ENCODE measurements around the gene HIVEP3.

Gene HIVEP3

DNA sequence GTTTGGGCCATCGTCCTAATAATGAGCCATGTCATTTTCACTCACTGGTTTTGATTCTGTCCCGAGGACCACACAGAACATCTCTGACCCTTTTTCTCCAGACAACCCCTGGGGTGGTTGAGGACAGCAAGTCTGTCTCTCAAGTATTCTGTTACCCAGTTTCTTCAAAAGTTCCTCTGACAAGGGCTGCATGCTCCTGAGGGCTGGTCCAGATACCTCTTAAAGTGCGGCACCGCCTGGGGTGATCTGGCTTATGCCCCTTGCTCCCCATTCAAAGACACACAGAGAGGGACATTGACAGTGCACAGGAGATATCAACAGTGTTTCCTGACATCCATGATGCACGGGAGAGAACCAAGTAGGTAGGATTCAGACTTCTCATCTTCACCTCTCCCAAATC is 301.4 kb downstream of the HIVEP3 start:
- no peak overlapping the region for H3K4me3 ChIP-seq (ENCODE audit: low read depth, low read length)
- DNase-seq (ENCODE audit: low read depth): no peak
- TF ChIP-seq POLR2A (IDR thresholded peaks at IDR 0.05; ENCODE audit: extremely low read depth, insufficient read length): no peak

GRCh38 chr1:41616563-41616962 is 302.2 kb downstream of the HIVEP3 start:
- H3K4me3 ChIP-seq (ENCODE audit: low read depth, low read length): no peak overlapping the region
- TF ChIP-seq MYC (IDR thresholded peaks at IDR 0.05; ENCODE audit: low read depth, low read length) (no peak), POLR2A (IDR thresholded peaks at IDR 0.05; ENCODE audit: extremely low read depth, insufficient read length) (no peak)
- TF ChIP-seq, protein P1, sequence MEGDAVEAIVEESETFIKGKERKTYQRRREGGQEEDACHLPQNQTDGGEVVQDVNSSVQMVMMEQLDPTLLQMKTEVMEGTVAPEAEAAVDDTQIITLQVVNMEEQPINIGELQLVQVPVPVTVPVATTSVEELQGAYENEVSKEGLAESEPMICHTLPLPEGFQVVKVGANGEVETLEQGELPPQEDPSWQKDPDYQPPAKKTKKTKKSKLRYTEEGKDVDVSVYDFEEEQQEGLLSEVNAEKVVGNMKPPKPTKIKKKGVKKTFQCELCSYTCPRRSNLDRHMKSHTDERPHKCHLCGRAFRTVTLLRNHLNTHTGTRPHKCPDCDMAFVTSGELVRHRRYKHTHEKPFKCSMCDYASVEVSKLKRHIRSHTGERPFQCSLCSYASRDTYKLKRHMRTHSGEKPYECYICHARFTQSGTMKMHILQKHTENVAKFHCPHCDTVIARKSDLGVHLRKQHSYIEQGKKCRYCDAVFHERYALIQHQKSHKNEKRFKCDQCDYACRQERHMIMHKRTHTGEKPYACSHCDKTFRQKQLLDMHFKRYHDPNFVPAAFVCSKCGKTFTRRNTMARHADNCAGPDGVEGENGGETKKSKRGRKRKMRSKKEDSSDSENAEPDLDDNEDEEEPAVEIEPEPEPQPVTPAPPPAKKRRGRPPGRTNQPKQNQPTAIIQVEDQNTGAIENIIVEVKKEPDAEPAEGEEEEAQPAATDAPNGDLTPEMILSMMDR (IDR thresholded peaks at IDR 0.05; ENCODE audit: low read depth, low read length): no peak
- DNase-seq (ENCODE audit: low read depth): no peak

DNA sequence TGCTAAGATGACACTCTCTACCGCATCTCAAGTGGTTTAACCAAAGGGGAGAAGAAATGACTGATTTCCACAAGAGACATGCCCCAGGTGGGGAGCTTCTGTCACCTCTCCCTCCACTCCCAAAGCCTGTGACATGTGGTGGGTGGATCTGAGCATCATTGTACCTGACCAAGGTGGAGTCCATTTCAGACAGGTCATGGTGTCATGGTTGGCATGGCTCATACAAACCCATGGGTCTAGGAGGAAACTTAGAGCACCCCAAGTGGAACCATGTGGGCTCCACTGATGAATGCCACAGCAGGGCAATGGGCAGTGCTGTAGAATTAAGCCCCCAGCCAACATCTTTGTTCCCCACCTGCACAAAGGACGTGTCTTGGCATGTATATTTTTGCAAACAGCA is 302.7 kb downstream of the HIVEP3 start:
- TF ChIP-seq POLR2A (IDR thresholded peaks at IDR 0.05; ENCODE audit: extremely low read depth, insufficient read length): no peak
- TF ChIP-seq MYC (IDR thresholded peaks at IDR 0.05; ENCODE audit: low read depth, low read length): no peak
- TF ChIP-seq, protein P2, sequence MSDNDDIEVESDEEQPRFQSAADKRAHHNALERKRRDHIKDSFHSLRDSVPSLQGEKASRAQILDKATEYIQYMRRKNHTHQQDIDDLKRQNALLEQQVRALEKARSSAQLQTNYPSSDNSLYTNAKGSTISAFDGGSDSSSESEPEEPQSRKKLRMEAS (IDR thresholded peaks at IDR 0.05; ENCODE audit: low read depth, low read length): no peak
- TF ChIP-seq, protein P1 (IDR thresholded peaks at IDR 0.05; ENCODE audit: low read depth, low read length): no peak
- DNase-seq (ENCODE audit: low read depth): no peak
- no peak overlapping the region for H3K4me3 ChIP-seq (ENCODE audit: low read depth, low read length)

DNA sequence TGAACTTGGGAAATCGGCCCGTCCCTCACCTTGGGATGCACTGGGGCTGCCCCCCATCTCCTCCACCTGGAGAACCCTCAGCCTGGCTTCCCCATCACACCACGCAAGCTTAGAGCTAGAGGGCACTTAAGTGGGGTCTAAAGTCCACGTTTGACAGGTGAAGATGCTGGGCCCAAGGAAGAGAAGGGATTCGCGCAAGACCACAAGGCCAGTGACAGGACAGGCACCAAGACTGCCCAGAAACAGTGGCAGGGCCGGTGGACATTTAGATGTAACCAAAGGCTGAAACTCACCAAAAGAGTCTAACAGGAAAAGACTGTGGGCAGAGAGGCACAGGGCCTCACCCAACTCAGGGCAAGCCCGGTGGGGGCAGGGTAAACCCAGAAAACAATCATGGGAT is 303.4 kb downstream of the HIVEP3 start:
- no peak overlapping the region for H3K4me3 ChIP-seq (ENCODE audit: low read depth, low read length)
- TF ChIP-seq MYC (IDR thresholded peaks at IDR 0.05; ENCODE audit: low read depth, low read length) (no peak), POLR2A (IDR thresholded peaks at IDR 0.05; ENCODE audit: extremely low read depth, insufficient read length) (no peak)
- TF ChIP-seq, protein P2 (IDR thresholded peaks at IDR 0.05; ENCODE audit: low read depth, low read length): no peak
- TF ChIP-seq, protein P1 (IDR thresholded peaks at IDR 0.05; ENCODE audit: low read depth, low read length): no peak
- DNase-seq (ENCODE audit: low read depth): no peak

DNA sequence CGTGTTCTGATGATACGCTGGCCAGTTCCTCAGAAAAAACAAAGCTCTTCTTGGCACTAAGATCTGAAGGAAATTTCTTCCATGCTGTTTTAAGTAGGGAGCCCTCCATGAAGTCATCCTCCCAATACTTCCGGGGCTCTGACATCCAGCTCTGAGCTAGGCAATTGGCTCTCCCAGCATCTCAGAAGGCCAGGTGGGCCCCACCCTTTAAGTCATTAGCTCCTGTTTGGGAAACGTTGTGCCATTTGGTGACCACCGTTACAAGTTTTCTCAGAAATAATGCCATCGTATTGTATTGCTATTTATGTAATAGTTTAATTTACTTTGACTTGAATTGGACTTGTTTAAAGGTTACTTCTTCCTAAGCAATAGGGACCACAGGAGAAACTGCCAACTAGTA is 303.9 kb downstream of the HIVEP3 start:
- TF ChIP-seq, protein P1 (IDR thresholded peaks at IDR 0.05; ENCODE audit: low read depth, low read length): no peak
- TF ChIP-seq POLR2A (IDR thresholded peaks at IDR 0.05; ENCODE audit: extremely low read depth, insufficient read length): no peak
- TF ChIP-seq, protein P2 (IDR thresholded peaks at IDR 0.05; ENCODE audit: low read depth, low read length): no peak
- TF ChIP-seq MYC (IDR thresholded peaks at IDR 0.05; ENCODE audit: low read depth, low read length): no peak
- H3K4me3 ChIP-seq (ENCODE audit: low read depth, low read length): no peak overlapping the region
- DNase-seq (ENCODE audit: low read depth): no peak

DNA sequence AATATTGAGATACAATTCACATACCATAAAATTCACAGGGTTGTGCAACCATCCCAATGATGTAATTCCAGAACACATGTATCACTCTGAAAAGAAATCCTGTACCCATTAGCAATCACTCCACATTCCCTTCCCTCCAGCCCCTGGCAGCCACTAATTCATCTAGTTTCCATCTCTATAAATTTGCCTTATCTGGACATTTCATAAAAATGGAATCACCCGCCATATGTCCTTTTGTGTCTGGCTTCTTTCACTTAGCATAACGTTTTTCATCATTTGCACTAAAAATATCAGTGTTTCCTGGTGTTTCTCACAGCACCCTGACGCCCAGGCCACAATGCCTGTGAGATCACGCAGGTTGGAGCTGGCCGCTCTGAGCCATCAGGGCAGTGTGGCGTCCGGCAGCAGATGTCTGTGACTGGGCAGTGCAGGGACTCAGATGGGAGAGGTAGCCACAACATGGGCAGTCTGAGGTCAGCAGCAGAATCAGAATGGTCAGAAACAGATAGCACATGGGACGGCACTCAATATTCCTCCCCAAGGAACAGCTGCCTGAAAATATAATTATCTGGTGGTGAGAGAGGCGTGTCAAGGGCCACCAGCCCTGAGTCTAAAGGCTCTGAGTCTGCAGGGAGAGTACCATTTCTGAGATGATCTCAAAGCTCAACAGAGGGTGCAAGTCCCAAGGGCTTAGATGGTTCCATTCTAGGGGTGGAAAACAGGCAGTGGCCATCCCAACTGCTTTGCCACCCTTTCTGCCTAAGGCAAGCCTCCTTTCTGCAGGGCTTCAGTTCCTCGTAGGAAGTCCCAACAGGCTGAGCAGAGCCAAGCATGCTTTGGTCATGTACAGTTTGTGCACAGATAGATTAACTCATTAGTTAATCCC is 304.8 kb downstream of the HIVEP3 start:
- no peak overlapping the region for H3K4me3 ChIP-seq (ENCODE audit: low read depth, low read length)
- TF ChIP-seq, protein P1 (IDR thresholded peaks at IDR 0.05; ENCODE audit: low read depth, low read length): no peak
- TF ChIP-seq MYC (IDR thresholded peaks at IDR 0.05; ENCODE audit: low read depth, low read length) (no peak), POLR2A (IDR thresholded peaks at IDR 0.05; ENCODE audit: extremely low read depth, insufficient read length) (no peak)
- TF ChIP-seq, protein P2 (IDR thresholded peaks at IDR 0.05; ENCODE audit: low read depth, low read length): no peak
- peak; percentile 25 for DNase-seq (ENCODE audit: low read depth)
